ENCODE results near the gene RNF169.

RNF169 gene, protein sequence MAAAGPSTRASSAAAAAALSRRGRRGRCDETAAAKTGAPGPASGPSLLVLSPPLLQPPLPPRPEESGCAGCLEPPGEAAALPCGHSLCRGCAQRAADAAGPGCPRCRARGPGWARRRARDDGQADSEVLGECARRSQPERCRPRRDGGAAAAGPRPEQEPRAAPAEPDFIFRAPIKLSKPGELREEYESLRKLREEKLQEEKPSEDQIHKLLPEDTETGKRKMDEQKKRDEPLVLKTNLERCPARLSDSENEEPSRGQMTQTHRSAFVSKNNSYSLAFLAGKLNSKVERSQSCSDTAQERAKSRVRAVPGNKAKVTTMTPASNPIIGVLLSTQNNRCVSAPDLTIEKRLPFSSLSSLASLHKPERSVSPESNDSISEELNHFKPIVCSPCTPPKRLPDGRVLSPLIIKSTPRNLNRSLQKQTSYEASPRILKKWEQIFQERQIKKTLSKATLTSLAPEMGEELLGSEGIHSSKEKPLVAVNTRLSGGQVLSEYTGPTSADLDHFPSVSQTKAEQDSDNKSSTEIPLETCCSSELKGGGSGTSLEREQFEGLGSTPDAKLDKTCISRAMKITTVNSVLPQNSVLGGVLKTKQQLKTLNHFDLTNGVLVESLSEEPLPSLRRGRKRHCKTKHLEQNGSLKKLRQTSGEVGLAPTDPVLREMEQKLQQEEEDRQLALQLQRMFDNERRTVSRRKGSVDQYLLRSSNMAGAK
- 99.9 to 113 (median 105) reads per million in 3 donors for total RNA-seq

DNA sequence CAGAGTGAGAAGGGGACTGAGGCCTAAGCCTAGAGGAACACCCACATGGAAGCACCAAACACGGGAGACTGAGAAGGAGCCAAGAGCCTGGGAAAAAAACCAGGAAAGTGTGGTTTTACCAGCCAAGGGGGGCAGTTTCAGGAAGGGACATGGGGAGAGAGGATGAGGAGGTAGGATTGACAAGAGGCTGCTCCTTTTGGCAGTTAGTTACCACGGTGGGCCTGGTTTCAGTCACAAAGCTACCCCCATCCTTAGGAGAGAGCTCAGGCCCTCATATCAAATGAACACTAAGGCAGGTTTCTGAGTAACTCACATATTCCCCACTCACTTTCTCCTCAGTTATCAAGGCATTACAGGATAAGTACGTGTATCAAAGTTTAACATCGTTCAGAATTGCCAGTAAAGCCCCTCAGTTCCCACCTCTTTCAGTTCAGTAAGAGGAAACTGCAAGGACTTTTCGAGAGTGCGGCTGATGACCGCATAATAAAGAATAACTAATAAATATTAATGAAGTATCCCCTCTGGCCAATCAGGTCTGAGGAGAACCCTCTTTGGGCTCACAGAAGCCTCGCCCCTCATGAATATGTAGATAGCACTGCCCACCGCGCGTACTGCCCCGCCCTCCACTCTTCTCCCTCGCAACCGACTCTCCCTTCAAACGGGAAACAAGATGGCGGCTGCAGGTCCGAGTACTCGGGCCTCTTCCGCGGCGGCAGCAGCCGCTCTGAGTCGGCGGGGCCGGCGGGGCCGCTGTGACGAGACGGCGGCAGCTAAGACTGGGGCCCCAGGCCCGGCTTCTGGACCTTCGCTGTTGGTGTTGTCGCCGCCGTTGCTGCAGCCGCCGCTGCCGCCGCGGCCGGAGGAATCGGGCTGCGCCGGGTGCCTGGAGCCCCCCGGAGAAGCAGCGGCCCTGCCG, at the start of gene RNF169:
Gene RNF169 (plus strand): TSS at position 639 of the 916 bp plus-strand sequence. CDS start 32 bp downstream, at position 671.
- peak within 1 kb of the TSS; percentile 85 for H3K4me3 ChIP-seq (ENCODE audit: insufficient read depth, low read depth, low read length, poor library complexity, severe bottlenecking)
- DNase-seq: peak; percentile 79 to 88 (median 85)
- H3K27ac ChIP-seq (ENCODE audit: insufficient read depth, low read length, poor library complexity, severe bottlenecking): peak within 1 kb of the TSS; percentile 67
- peaks cover 11% of the 10 kb centered on the region for H3K4me1 ChIP-seq (ENCODE audit: control insufficient read depth, insufficient read depth, low read length, poor library complexity, severe bottlenecking)
- no peaks in the 10 kb centered on the region for H3K9me3 ChIP-seq (ENCODE audit: control insufficient read depth, low read length)
- no peaks in the 10 kb centered on the region for H3K36me3 ChIP-seq (ENCODE audit: control insufficient read depth, insufficient read depth, low read length)
- H3K27me3 ChIP-seq (replicated peaks; ENCODE audit: control insufficient read depth, insufficient read depth, low read length, poor library complexity, severe bottlenecking): no peaks in the 10 kb centered on the region

DNA sequence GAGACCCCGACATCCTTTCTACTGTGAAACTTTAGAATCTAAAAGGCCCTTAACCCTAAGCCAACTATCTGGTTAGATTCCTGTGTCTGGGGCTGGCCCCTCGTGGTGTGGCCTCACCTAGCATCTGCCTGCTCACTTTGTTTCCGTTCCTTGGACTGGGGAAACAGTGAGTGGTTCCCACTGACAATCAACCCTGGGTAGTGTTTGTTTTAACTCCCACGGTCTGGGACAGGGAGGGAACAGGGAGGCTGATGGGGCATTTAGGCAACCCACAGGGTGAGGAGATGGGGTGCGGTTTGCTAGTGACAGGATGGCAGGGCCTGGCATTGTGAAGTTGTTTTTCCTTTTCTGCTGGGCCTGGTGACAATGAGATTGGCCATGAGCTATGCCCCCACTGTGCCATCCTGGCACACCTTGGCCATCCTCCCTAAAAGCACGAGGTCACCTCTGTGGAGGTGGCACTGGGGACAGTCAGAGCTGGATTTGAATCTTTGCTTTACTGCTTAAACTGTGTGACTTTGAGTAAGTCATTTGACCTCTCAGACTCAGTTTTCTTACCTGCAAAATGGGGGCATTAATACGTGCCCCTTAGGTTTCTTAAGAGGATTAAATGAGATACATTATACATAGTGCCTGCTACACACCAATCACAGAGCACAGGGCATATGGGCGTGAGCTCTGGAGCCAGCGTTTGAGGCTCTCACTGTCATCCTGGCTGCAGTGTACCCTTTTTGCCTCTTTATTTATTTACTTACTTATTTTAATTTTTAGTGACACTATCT, 48.8 kb upstream of the RNF169 start:
- no peak overlapping the region for H3K27ac ChIP-seq (ENCODE audit: insufficient read depth, low read length, poor library complexity, severe bottlenecking)
- no peaks in the 10 kb centered on the region for H3K4me1 ChIP-seq (ENCODE audit: control insufficient read depth, insufficient read depth, low read length, poor library complexity, severe bottlenecking)
- no peaks in the 10 kb centered on the region for H3K9me3 ChIP-seq (ENCODE audit: control insufficient read depth, low read length)
- no peak overlapping the region for H3K4me3 ChIP-seq (ENCODE audit: insufficient read depth, low read depth, low read length, poor library complexity, severe bottlenecking)
- H3K36me3 ChIP-seq (ENCODE audit: control insufficient read depth, insufficient read depth, low read length): no peaks in the 10 kb centered on the region
- H3K27me3 ChIP-seq (replicated peaks; ENCODE audit: control insufficient read depth, insufficient read depth, low read length, poor library complexity, severe bottlenecking): no peaks in the 10 kb centered on the region
- no peak for DNase-seq

DNA sequence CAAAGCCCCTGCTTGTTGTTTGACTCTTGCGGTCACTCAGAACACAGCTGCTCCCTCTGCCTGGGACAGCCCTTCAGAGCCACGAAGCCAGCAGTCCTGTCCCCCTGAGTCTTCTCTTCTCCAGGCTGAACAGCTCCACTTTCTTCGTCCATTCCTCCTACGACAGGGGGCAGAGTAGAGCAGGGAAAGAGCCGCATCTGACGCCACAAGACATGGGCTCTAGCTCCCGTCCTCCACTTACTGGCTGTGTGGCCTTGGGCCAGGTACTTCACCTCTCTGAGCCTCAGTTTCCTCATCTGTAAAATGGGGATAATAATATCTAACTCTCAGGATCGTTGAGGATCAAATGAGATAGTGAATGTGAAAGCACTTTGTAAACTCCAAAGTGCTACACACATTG, 47.3 kb upstream of the RNF169 start:
- H3K36me3 ChIP-seq (ENCODE audit: control insufficient read depth, insufficient read depth, low read length): no peaks in the 10 kb centered on the region
- H3K27me3 ChIP-seq (replicated peaks; ENCODE audit: control insufficient read depth, insufficient read depth, low read length, poor library complexity, severe bottlenecking): no peaks in the 10 kb centered on the region
- no peaks in the 10 kb centered on the region for H3K9me3 ChIP-seq (ENCODE audit: control insufficient read depth, low read length)
- H3K4me1 ChIP-seq (ENCODE audit: control insufficient read depth, insufficient read depth, low read length, poor library complexity, severe bottlenecking): no peaks in the 10 kb centered on the region
- no peak overlapping the region for H3K27ac ChIP-seq (ENCODE audit: insufficient read depth, low read length, poor library complexity, severe bottlenecking)
- H3K4me3 ChIP-seq (ENCODE audit: insufficient read depth, low read depth, low read length, poor library complexity, severe bottlenecking): no peak overlapping the region
- DNase-seq: no peak

DNA sequence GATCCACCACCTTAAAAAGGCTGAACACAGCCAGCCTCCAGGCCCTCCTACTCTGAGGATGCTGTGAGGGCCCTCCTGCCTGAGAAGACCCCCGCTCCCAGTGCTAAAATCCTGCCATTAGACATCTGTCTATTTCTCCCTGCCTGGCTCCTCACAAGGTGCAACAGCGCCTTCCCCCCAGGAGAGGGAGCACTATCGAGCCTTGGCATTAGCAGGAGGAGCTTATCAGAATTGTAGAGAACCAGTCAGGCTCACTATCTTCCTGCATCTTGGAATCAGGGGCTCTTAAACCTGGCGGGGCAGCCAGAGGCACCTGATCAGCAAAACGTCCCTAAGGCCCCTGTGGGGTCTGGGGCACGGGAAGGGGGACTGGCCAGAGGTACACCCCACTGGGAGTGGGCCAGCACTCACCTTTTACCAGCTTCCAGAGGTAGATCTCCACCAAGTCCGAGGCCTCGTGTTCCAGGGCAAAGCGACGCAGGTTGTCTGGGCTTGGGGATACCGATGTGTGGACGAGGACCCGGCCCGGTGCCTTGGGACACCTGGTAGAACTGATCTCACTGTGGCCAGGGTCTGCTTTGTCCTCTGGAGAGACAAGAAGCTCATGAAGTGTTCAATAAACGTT, 46.2 kb upstream of the RNF169 start:
- Histone ChIP-seq H3K9me3 (ENCODE audit: control insufficient read depth, low read length) (no peaks in the 10 kb centered on the region), H3K4me1 (ENCODE audit: control insufficient read depth, insufficient read depth, low read length, poor library complexity, severe bottlenecking) (no peaks in the 10 kb centered on the region), H3K4me3 (ENCODE audit: insufficient read depth, low read depth, low read length, poor library complexity, severe bottlenecking) (no peak overlapping the region), H3K27me3 (replicated peaks; ENCODE audit: control insufficient read depth, insufficient read depth, low read length, poor library complexity, severe bottlenecking) (no peaks in the 10 kb centered on the region), H3K27ac (ENCODE audit: insufficient read depth, low read length, poor library complexity, severe bottlenecking) (no peak overlapping the region), H3K36me3 (ENCODE audit: control insufficient read depth, insufficient read depth, low read length) (no peaks in the 10 kb centered on the region)
- peak; percentile 18 to 24 (median 23) for DNase-seq

DNA sequence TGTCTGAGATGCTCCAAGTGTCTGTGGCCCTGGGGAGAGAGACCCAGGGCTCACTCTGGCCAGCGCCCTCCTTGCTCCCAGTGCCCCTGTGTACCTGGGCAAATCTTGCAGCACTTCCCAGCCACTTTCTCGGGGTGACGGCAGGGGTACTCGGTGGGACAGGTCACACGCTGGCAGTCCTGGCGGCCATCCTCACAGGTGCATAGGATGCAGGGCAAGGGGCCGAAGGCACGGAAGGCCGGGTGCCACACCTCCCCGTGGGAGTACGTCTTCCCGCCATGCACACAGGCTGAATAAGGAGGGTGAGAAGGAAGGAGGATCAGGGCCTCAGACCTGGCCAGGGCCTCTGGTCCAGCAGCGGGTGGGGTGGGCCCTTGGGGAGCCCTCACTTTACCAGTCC, 45.4 kb upstream of the RNF169 start:
- Histone ChIP-seq H3K27ac (ENCODE audit: insufficient read depth, low read length, poor library complexity, severe bottlenecking) (no peak overlapping the region), H3K9me3 (ENCODE audit: control insufficient read depth, low read length) (no peaks in the 10 kb centered on the region), H3K36me3 (ENCODE audit: control insufficient read depth, insufficient read depth, low read length) (no peaks in the 10 kb centered on the region)

DNA sequence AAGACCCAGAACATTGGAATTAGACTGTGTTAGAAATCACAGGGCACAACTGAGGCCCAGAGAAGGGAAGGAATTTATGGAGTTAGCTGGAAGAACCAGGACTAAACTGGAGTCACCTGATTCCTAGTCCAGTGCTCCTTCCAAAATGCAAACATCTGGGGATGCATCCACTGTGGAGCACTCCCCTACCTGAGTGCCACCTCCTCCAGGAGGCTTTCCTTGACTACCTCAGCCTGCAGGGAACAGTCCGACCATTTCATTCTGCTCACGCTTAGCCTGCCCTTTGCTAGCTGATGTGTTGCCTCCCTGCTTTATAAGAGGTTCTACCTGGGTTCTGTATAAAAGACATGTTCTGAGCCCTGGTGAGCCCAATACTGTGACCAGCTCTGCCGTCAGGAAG, 41.5 kb upstream of the RNF169 start:
- Histone ChIP-seq H3K4me3 (ENCODE audit: insufficient read depth, low read depth, low read length, poor library complexity, severe bottlenecking) (no peak overlapping the region), H3K9me3 (ENCODE audit: control insufficient read depth, low read length) (no peaks in the 10 kb centered on the region), H3K27me3 (replicated peaks; ENCODE audit: control insufficient read depth, insufficient read depth, low read length, poor library complexity, severe bottlenecking) (no peaks in the 10 kb centered on the region), H3K36me3 (ENCODE audit: control insufficient read depth, insufficient read depth, low read length) (no peaks in the 10 kb centered on the region), H3K27ac (ENCODE audit: insufficient read depth, low read length, poor library complexity, severe bottlenecking) (no peak overlapping the region), H3K4me1 (ENCODE audit: control insufficient read depth, insufficient read depth, low read length, poor library complexity, severe bottlenecking) (no peaks in the 10 kb centered on the region)
- no peak for DNase-seq

More for the DNA sequence above, 45.4 kb upstream of the RNF169 start:
- DNase-seq: no peak
- H3K4me3 ChIP-seq (ENCODE audit: insufficient read depth, low read depth, low read length, poor library complexity, severe bottlenecking): no peak overlapping the region
- no peaks in the 10 kb centered on the region for H3K27me3 ChIP-seq (replicated peaks; ENCODE audit: control insufficient read depth, insufficient read depth, low read length, poor library complexity, severe bottlenecking)
- H3K4me1 ChIP-seq (ENCODE audit: control insufficient read depth, insufficient read depth, low read length, poor library complexity, severe bottlenecking): no peaks in the 10 kb centered on the region

DNA sequence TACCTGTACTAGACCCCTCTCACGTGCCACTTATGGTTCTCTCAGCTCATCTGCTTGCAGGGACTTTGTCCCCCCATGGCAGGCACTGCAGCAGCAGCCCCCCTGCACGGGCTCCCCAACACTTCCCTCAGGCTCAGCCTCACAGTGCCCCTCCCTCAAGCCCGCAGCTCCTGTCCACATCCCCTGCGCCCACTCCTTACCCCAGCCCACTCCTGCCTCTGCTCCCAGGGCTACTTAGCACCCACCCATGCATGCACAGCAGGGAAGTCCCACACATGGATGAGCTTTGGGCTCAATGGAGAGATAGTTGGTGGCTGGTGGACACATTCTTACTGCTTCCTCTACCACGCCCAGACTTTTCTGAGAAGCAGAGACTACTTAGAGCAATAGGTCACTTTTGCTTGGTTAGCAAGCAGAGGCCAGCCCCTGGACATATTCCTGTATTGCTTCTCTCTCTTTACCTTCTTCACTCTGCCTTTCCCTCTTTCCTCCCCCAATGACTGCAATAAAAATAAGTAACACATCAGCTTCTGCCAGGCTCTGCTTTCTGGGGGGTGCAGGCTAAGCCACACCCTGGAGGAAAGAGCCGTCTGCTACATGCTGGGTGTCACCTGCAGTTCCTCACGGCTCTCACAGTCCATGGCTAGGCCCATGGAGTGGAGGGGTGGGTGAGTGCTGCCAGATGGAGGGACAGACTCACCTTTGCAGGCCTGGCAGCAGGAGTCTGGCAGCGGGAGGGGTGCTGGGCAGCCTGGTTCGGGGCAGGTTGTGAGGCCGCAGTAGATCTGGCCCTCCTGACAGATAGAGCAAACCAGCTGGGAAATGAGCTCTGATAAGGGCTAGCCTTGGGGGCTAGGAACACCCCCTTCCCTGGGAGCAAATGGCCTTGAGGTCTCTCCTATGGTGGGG, 40.8 kb upstream of the RNF169 start:
- no peak for DNase-seq
- Histone ChIP-seq H3K4me3 (ENCODE audit: insufficient read depth, low read depth, low read length, poor library complexity, severe bottlenecking) (no peak overlapping the region), H3K36me3 (ENCODE audit: control insufficient read depth, insufficient read depth, low read length) (no peaks in the 10 kb centered on the region), H3K9me3 (ENCODE audit: control insufficient read depth, low read length) (no peaks in the 10 kb centered on the region), H3K27ac (ENCODE audit: insufficient read depth, low read length, poor library complexity, severe bottlenecking) (no peak overlapping the region), H3K27me3 (replicated peaks; ENCODE audit: control insufficient read depth, insufficient read depth, low read length, poor library complexity, severe bottlenecking) (no peaks in the 10 kb centered on the region), H3K4me1 (ENCODE audit: control insufficient read depth, insufficient read depth, low read length, poor library complexity, severe bottlenecking) (no peaks in the 10 kb centered on the region)

DNA sequence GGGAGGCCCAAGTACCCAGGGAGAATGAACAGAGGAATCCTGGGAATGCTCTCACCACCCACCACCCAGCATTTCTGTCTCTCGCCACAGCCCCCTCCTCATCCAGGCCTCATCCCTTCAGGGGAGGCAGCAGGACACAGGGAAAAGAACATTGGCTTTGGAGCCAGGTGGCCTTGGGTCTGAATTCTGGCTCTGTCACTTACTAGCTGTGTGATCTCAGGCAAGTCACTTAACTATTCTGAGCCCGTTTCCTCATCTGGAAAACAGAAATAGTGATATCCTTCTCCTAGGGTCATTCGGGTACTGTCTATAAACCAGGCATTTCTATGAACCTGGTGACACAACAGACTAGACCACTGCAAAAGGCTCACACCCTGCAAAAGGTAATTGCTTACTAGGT, 39.5 kb upstream of the RNF169 start:
- Histone ChIP-seq H3K36me3 (ENCODE audit: control insufficient read depth, insufficient read depth, low read length) (no peaks in the 10 kb centered on the region), H3K27me3 (replicated peaks; ENCODE audit: control insufficient read depth, insufficient read depth, low read length, poor library complexity, severe bottlenecking) (no peaks in the 10 kb centered on the region), H3K4me3 (ENCODE audit: insufficient read depth, low read depth, low read length, poor library complexity, severe bottlenecking) (no peak overlapping the region), H3K9me3 (ENCODE audit: control insufficient read depth, low read length) (no peaks in the 10 kb centered on the region), H3K27ac (ENCODE audit: insufficient read depth, low read length, poor library complexity, severe bottlenecking) (no peak overlapping the region), H3K4me1 (ENCODE audit: control insufficient read depth, insufficient read depth, low read length, poor library complexity, severe bottlenecking) (no peaks in the 10 kb centered on the region)
- no peak for DNase-seq

All from effector memory CD4-positive, alpha-beta T cell (primary cell).